Measurements from ENCODE around the gene STARD4. TPM values are rescaled to one million over a fixed set of nuclear protein-coding genes. Genes with fewer than 3 reads are reported as not detected.

STARD4 gene
- total and polyA plus RNA-seq, 2 of the 13 experiments (the other 11 are each of a cell fraction or from before 2014, with no cell fraction given), result 27.4 to 66.9 TPM

GRCh38 chr5:111513131-111513520, 791 bp upstream of the STARD4 start:
- Histone ChIP-seq H3K4me3 (replicated peaks in 1 of 3; ENCODE audit: insufficient read depth in 1 of 3, low read depth in 2 of 3, low read length in 3 of 3) (peak overlapping the region; percentile 70 to 96 (median 71)), H3K36me3 (replicated peaks in 1 of 2; ENCODE audit: control insufficient read depth in 1 of 2, insufficient read depth in 2 of 2, low read length in 2 of 2) (no peaks in the 10 kb centered on the region), H3K9ac (ENCODE audit: insufficient read depth, low read depth, low read length) (peak overlapping the region; percentile 86), H3K27ac (ENCODE audit: extremely low read length, insufficient read depth, low read length) (peak overlapping the region; percentile 97), H3K79me2 (ENCODE audit: insufficient read depth, low read length) (peaks cover 42% of the 10 kb centered on the region), H3K27me3 (ENCODE audit: control insufficient read depth in 1 of 2, insufficient read depth in 2 of 2, low read length in 2 of 2) (no peaks in the 10 kb centered on the region; a peak in 1 of 5 replicates), H3K9me3 (ENCODE audit: low read length) (no peaks in the 10 kb centered on the region), H3K4me2 (ENCODE audit: low read depth, low read length) (peak overlapping the region; percentile 90), H2AFZ (ENCODE audit: low read length) (peak overlapping the region; percentile 65), H4K20me1 (ENCODE audit: insufficient read depth, low read length) (peaks cover 12% of the 10 kb centered on the region), H3K4me1 (ENCODE audit: insufficient read depth, low read length) (peaks cover 36% of the 10 kb centered on the region)
- POLR2A ChIA-PET, result interaction anchor here (0.7 kb wide), 1 partner anchor 18 kb away, joined by 3 read pairs; no protein-coding TSS in a partner anchor
- FAIRE-seq (no peak), ATAC-seq (no peak), DNase-seq (ENCODE audit: low spot score) (no peak)
- WGBS (ENCODE audit: low lambda C conversion rate), result 5% methylated on average over 6 of the region's 6 CpGs
- intact Hi-C loops (cut with micrococcal nuclease; ENCODE audit: unreplicated experiment), result loop anchor here (5.0 kb wide), 3 partner anchors 229 to 649 kb away; partner anchors contain the start of gene NREP
- BruUV-seq (replicated peaks), result TSS peak; percentile 96
- CTCF ChIA-PET (ENCODE audit: low intra/inter-chr PET ratio, low total read pairs), result no interaction called here
- in situ Hi-C loops (cut with HindIII; ENCODE audit: extremely low pct_ligation_motif_present, low pct_unique_long_range_greater_than_20kb), result no loop called here
- TF ChIP-seq PLRG1 (conservative IDR thresholded peaks at IDR 0.05) (no peak), THAP7 (CRISPR knock-in tag; IDR thresholded peaks at IDR 0.05) (0 out of 2 replicates have a peak, but pooled peaks have one; percentile 8), ZBTB39 (CRISPR knock-in tag; IDR thresholded peaks at IDR 0.05) (no peak), HES4 (CRISPR knock-in tag; IDR thresholded peaks at IDR 0.05; ENCODE audit: borderline replicate concordance) (no peak), ZNF230 (CRISPR knock-in tag; IDR thresholded peaks at IDR 0.05) (0 out of 2 replicates have a peak, but pooled peaks have one; percentile 3), ZFP41 (CRISPR knock-in tag; IDR thresholded peaks at IDR 0.05; ENCODE audit: borderline replicate concordance) (no peak), GZF1 (CRISPR knock-in tag; IDR thresholded peaks at IDR 0.05) (0 out of 2 replicates have a peak, but pooled peaks have one; percentile 56), HCFC1 (IDR thresholded peaks at IDR 0.05; ENCODE audit: low read depth, low read length) (no peak), TBP (CRISPR knock-in tag; IDR thresholded peaks at IDR 0.05) (no peak), CBFB (CRISPR knock-in tag; IDR thresholded peaks at IDR 0.05) (no peak), HNRNPK (IDR thresholded peaks at IDR 0.05; ENCODE audit: low read depth, low read length, poor library complexity, severe bottlenecking) (no peak), U2AF2 (IDR thresholded peaks at IDR 0.05; ENCODE audit: low read depth, low read length) (no peak), HBP1 (CRISPR knock-in tag; IDR thresholded peaks at IDR 0.05; ENCODE audit: low read depth) (no peak), GABPB1 (CRISPR knock-in tag; IDR thresholded peaks at IDR 0.05) (no peak), ZSCAN9 (CRISPR knock-in tag; IDR thresholded peaks at IDR 0.05; ENCODE audit: borderline replicate concordance) (no peak)
- TF ChIP-seq, protein P1, sequence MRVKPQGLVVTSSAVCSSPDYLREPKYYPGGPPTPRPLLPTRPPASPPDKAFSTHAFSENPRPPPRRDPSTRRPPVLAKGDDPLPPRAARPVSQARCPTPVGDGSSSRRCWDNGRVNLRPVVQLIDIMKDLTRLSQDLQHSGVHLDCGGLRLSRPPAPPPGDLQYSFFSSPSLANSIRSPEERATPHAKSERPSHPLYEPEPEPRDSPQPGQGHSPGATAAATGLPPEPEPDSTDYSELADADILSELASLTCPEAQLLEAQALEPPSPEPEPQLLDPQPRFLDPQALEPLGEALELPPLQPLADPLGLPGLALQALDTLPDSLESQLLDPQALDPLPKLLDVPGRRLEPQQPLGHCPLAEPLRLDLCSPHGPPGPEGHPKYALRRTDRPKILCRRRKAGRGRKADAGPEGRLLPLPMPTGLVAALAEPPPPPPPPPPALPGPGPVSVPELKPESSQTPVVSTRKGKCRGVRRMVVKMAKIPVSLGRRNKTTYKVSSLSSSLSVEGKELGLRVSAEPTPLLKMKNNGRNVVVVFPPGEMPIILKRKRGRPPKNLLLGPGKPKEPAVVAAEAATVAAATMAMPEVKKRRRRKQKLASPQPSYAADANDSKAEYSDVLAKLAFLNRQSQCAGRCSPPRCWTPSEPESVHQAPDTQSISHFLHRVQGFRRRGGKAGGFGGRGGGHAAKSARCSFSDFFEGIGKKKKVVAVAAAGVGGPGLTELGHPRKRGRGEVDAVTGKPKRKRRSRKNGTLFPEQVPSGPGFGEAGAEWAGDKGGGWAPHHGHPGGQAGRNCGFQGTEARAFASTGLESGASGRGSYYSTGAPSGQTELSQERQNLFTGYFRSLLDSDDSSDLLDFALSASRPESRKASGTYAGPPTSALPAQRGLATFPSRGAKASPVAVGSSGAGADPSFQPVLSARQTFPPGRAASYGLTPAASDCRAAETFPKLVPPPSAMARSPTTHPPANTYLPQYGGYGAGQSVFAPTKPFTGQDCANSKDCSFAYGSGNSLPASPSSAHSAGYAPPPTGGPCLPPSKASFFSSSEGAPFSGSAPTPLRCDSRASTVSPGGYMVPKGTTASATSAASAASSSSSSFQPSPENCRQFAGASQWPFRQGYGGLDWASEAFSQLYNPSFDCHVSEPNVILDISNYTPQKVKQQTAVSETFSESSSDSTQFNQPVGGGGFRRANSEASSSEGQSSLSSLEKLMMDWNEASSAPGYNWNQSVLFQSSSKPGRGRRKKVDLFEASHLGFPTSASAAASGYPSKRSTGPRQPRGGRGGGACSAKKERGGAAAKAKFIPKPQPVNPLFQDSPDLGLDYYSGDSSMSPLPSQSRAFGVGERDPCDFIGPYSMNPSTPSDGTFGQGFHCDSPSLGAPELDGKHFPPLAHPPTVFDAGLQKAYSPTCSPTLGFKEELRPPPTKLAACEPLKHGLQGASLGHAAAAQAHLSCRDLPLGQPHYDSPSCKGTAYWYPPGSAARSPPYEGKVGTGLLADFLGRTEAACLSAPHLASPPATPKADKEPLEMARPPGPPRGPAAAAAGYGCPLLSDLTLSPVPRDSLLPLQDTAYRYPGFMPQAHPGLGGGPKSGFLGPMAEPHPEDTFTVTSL (CRISPR knock-in tag; IDR thresholded peaks at IDR 0.05; ENCODE audit: borderline replicate concordance), result no peak
